ENCODE data around the gene GPATCH4. TPM values are rescaled to one million over a fixed set of nuclear protein-coding genes. Genes with fewer than 3 reads are reported as not detected.
A peak's percentile ranks its signal among the peaks of the same experiment; 100 is the strongest.

The GPATCH4 gene
- total RNA-seq, 1 experiment from 2014 or later = 44.4 TPM

DNA sequence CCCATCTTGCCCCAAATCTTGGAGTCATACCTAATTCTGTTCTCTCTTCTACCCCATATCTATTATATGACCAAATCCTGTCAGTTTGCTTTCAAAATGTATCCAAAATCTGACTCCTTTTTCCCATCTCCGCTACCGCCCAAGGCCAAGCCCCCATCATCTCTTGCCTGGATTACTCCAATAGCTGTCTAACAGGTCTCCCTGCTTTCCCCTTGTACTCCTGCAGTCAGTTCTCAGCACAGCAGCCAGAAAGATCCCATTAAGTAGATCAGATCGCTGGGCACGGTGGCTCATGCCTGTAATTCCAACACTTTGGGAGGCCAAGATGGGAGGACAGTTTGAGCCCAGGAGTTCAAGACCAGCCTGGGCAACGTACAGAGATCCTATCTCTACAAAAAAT is 48.8 kb downstream of the GPATCH4 start:
- intact Hi-C loops (cut with micrococcal nuclease; ENCODE audit: unreplicated experiment) = no loop called here
- Histone ChIP-seq H3K36me3 (ENCODE audit: control insufficient read depth, insufficient read depth, low read length) (no peaks in the 10 kb centered on the region; the same call in 1 of the 2 replicates), H3K4me3 (ENCODE audit: low read depth in 2 of 2, low read length in 2 of 2) (no peak overlapping the region), H3K27me3 (ENCODE audit: control insufficient read depth, insufficient read depth, low read length) (no peaks in the 10 kb centered on the region), H3K4me1 (ENCODE audit: control insufficient read depth, insufficient read depth, low read length) (no peaks in the 10 kb centered on the region), H3K9me3 (ENCODE audit: control insufficient read depth, insufficient read depth, low read depth, low read length) (no peaks in the 10 kb centered on the region), H3K27ac (ENCODE audit: low read length) (no peak overlapping the region)
- POLR2A ChIA-PET = interaction anchor here (0.6 to 0.7 kb wide), 2 partner anchors 17 to 52 kb away, joined by 3 to 6 read pairs; partner anchors contain the start of gene MEF2D
- no peak for TF ChIP-seq TCF7L2 (IDR thresholded peaks at IDR 0.05; ENCODE audit: low read depth, low read length)
- TF ChIP-seq SIN3A (IDR thresholded peaks at IDR 0.05; ENCODE audit: borderline replicate concordance, insufficient read depth, low read depth, low read length) = no peak
- TF ChIP-seq POLR2AphosphoS5 (IDR thresholded peaks at IDR 0.05; ENCODE audit: low read depth, low read length) = no peak
- TF ChIP-seq CTCF (IDR thresholded peaks at IDR 0.05) = no peak
- no peak for TF ChIP-seq REST (IDR thresholded peaks at IDR 0.05; ENCODE audit: insufficient read depth in 1 of 2, low read depth in 2 of 2, low read length in 1 of 2)
- in situ Hi-C loops (cut with HindIII; ENCODE audit: low pct_unique_long_range_greater_than_20kb, low sequenced_read_pairs) = no loop called here
- no peak for DNase-seq (ENCODE audit: low read depth, low spot score)
- no TSS peak for BruUV-seq (replicated peaks)
- CTCF ChIA-PET = no interaction called here
- no peak for ATAC-seq

- TF ChIP-seq TCF7L2 (IDR thresholded peaks at IDR 0.05; ENCODE audit: low read depth, low read length) = no peak
- TF ChIP-seq SIN3A (IDR thresholded peaks at IDR 0.05; ENCODE audit: borderline replicate concordance, insufficient read depth, low read depth, low read length) = no peak
- no peak for TF ChIP-seq REST (IDR thresholded peaks at IDR 0.05; ENCODE audit: insufficient read depth in 1 of 2, low read depth in 2 of 2, low read length in 1 of 2)
- no peak for TF ChIP-seq POLR2AphosphoS5 (IDR thresholded peaks at IDR 0.05; ENCODE audit: low read depth, low read length)
- no peak for TF ChIP-seq CTCF (IDR thresholded peaks at IDR 0.05)
- no TSS peak for BruUV-seq (replicated peaks)
- Histone ChIP-seq H3K4me1 (ENCODE audit: control insufficient read depth, insufficient read depth, low read length) (no peaks in the 10 kb centered on the region), H3K36me3 (ENCODE audit: control insufficient read depth, insufficient read depth, low read length) (no peaks in the 10 kb centered on the region; the same call in 1 of the 2 replicates), H3K9me3 (ENCODE audit: control insufficient read depth, insufficient read depth, low read depth, low read length) (no peaks in the 10 kb centered on the region), H3K4me3 (ENCODE audit: low read depth in 2 of 2, low read length in 2 of 2) (no peak overlapping the region), H3K27ac (ENCODE audit: low read length) (no peak overlapping the region), H3K27me3 (ENCODE audit: control insufficient read depth, insufficient read depth, low read length) (no peaks in the 10 kb centered on the region)
- ATAC-seq (peak; percentile 70), DNase-seq (ENCODE audit: low read depth, low spot score) (peak; percentile 57)
- intact Hi-C loops (cut with micrococcal nuclease; ENCODE audit: unreplicated experiment) = no loop called here
- POLR2A ChIA-PET = no interaction called here
- in situ Hi-C loops (cut with HindIII; ENCODE audit: low pct_unique_long_range_greater_than_20kb, low sequenced_read_pairs) = no loop called here
- CTCF ChIA-PET = interaction anchor here (0.7 kb wide), 1 partner anchor 57 kb away, joined by 3 read pairs; no protein-coding TSS in a partner anchor
Measured at GRCh38 chr1:156551869-156552268, 49.4 kb downstream of the GPATCH4 start.

Data from Panc1 (cell line).